ENCODE data around the gene REV1. TPM values are rescaled to one million over a fixed set of nuclear protein-coding genes. Genes with fewer than 3 reads are reported as not detected.

REV1 gene
- total RNA-seq, 6 experiments from 2014 or later, result 17.0 to 19.2 (median 18.6) TPM

DNA sequence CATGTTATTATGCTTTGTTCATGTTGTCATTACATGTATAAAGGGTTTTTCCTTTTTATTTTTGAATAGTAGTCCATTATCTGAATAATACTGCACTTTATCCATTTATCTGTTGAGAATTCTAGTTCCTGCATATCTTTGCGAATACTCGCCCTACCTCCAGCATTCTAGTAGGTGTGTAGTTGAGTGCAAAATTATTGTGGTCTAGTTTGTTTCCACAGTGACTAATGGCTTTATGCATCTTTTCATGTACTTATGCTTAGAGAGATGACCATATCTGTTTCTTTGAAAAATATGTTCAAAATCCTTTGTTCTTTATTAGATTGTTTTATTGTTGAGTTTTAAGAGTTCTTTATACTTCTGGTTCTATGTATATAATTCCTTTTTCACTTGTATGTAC is 103.8 kb downstream of the REV1 start:
- peak; percentile 17 for DNase-seq
- Mint-ChIP-seq H3K4me1 (ENCODE audit: low read depth) (peaks cover 53% of the 10 kb centered on the region), H3K27ac (peak overlapping the region; percentile 70), H3K36me3 (ENCODE audit: low read depth) (peaks cover 42% of the 10 kb centered on the region), H3K4me3 (peak overlapping the region; percentile 23; the same call in 1 of the 2 replicates), H3K9me3 (no peaks in the 10 kb centered on the region), H3K27me3 (ENCODE audit: insufficient read depth) (peaks cover 2% of the 10 kb centered on the region)
- TF ChIP-seq, protein P1, sequence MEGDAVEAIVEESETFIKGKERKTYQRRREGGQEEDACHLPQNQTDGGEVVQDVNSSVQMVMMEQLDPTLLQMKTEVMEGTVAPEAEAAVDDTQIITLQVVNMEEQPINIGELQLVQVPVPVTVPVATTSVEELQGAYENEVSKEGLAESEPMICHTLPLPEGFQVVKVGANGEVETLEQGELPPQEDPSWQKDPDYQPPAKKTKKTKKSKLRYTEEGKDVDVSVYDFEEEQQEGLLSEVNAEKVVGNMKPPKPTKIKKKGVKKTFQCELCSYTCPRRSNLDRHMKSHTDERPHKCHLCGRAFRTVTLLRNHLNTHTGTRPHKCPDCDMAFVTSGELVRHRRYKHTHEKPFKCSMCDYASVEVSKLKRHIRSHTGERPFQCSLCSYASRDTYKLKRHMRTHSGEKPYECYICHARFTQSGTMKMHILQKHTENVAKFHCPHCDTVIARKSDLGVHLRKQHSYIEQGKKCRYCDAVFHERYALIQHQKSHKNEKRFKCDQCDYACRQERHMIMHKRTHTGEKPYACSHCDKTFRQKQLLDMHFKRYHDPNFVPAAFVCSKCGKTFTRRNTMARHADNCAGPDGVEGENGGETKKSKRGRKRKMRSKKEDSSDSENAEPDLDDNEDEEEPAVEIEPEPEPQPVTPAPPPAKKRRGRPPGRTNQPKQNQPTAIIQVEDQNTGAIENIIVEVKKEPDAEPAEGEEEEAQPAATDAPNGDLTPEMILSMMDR (IDR thresholded peaks at IDR 0.05), result no peak

DNA sequence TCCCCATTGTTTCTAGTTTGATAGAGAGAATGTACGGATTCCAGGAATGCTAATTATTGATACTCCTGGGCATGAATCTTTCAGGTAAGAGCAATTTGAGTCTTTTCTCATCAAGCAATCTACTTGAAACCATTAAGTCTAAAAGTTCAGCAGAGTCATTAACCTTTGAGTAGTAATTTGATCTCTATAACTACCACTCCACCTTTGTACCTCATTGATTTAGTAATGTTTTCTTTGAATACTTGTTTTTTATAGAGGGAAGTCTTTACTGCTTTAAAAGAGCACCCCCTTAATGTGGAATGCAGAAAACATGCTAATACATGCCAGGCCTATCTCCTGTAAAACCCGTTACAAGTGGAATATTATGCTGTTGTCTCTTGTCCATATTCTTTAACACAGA is 107.7 kb downstream of the REV1 start:
- Mint-ChIP-seq H3K27ac (no peak overlapping the region), H3K36me3 (ENCODE audit: low read depth) (peaks cover 45% of the 10 kb centered on the region), H3K9me3 (no peaks in the 10 kb centered on the region), H3K4me3 (no peak overlapping the region), H3K27me3 (ENCODE audit: insufficient read depth) (peaks cover 2% of the 10 kb centered on the region), H3K4me1 (ENCODE audit: low read depth) (peaks cover 30% of the 10 kb centered on the region)
- DNase-seq, result no peak
- TF ChIP-seq, protein P1 (IDR thresholded peaks at IDR 0.05), result no peak

DNA sequence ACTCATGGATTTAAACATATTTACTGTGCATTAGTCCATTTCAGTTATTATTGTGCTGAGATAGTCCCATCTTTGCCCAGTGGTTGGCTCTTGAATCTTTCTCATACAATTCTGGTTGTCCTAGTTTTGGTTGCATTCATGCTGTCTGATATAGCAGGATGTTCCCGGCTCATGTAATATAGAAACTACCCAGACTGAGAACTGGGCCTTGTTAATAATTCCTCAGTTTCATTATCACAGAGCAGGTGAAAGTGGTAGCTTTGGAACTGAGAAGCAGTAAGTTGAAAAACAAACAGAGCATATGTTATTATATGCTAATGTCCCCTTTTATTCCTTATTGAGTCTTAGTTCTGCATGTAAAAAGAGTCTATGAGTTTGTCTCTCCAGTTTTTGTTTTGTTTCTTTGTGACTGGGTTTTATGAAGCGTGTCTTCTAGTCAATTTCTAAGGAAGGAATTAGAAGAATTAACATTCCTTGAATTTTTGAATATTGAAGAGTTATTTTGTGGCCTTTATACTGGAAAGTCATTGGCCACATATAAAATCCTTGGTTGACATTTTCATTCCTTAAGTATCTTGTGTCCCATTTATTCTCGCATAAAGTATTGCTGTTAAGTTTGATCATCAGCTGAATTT is 109.3 kb downstream of the REV1 start:
- Mint-ChIP-seq H3K27me3 (ENCODE audit: insufficient read depth) (no peaks in the 10 kb centered on the region), H3K4me1 (ENCODE audit: low read depth) (peaks cover 17% of the 10 kb centered on the region), H3K9me3 (no peaks in the 10 kb centered on the region), H3K27ac (peak overlapping the region; percentile 5; the same call in 1 of the 2 replicates), H3K4me3 (no peak overlapping the region), H3K36me3 (ENCODE audit: low read depth) (peaks cover 43% of the 10 kb centered on the region)
- no peak for DNase-seq
- TF ChIP-seq, protein P1 (IDR thresholded peaks at IDR 0.05), result no peak

DNA sequence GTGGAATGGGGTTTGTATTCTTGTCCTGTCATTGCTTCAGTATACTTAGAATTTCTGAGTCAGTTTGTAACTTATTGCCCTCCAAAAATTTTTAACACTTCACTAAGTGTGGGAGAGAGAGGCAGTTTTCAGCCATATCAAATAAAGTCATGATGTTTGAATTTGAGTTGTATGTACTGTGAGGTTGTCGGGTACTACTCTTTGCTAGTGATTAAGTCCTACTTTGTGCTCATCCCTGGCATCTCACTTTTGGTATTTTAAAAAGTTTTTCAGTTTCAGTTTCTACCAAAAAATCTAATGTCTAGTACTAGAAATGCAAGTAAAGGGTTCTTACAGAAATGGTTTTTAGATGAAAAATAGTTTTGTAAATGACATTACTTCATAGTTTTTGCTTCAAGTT is 111.9 kb downstream of the REV1 start:
- Mint-ChIP-seq H3K4me1 (ENCODE audit: low read depth) (peaks cover 16% of the 10 kb centered on the region), H3K4me3 (no peak overlapping the region), H3K36me3 (ENCODE audit: low read depth) (peaks cover 51% of the 10 kb centered on the region), H3K9me3 (no peaks in the 10 kb centered on the region), H3K27me3 (ENCODE audit: insufficient read depth) (peaks cover under 1% of the 10 kb centered on the region; the same call in 1 of the 2 replicates), H3K27ac (no peak overlapping the region)
- TF ChIP-seq, protein P1 (IDR thresholded peaks at IDR 0.05), result no peak
- no peak for DNase-seq

DNA sequence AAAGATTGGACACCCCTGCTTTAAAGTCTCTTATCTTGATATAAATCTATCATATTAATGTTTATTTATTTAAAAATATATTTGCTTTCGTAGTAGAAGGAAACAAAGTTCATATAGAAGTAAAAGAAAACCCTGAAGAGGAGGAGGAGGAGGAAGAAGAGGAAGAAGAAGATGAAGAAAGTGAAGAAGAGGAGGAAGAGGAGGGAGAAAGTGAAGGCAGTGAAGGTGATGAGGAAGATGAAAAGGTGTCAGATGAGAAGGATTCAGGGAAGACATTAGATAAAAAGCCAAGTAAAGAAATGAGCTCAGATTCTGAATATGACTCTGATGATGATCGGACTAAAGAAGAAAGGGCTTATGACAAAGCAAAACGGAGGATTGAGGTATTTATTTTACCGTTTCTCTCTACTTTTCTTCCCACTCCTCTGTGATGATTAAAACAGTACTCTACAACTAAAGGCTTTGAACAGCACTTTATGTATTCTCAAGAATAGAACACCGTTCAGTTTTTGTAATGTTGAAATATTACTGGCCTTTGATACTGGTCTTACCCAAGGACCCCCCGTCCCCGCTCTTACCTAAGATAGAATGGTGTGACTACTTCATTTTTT is 113.5 kb downstream of the REV1 start:
- H3K27ac Mint-ChIP-seq, result no peak overlapping the region
- DNase-seq, result no peak
- no peaks in the 10 kb centered on the region for H3K9me3 Mint-ChIP-seq
- peaks cover 50% of the 10 kb centered on the region for H3K36me3 Mint-ChIP-seq (ENCODE audit: low read depth)
- TF ChIP-seq, protein P1 (IDR thresholded peaks at IDR 0.05), result no peak
- peaks cover 1% of the 10 kb centered on the region; the same call in 1 of the 2 replicates for H3K27me3 Mint-ChIP-seq (ENCODE audit: insufficient read depth)
- H3K4me1 Mint-ChIP-seq (ENCODE audit: low read depth), result peaks cover 16% of the 10 kb centered on the region
- H3K4me3 Mint-ChIP-seq, result no peak overlapping the region
